ENCODE results near the gene CDC16. TPM values are rescaled to one million over a fixed set of nuclear protein-coding genes. Genes with fewer than 3 reads are reported as not detected.

Gene CDC16
- total and polyA plus RNA-seq, 2 of the 13 experiments (the other 11 are each of a cell fraction or from before 2014, with no cell fraction given), result 24.2 to 60.9 TPM

- TF ChIP-seq, protein P1, sequence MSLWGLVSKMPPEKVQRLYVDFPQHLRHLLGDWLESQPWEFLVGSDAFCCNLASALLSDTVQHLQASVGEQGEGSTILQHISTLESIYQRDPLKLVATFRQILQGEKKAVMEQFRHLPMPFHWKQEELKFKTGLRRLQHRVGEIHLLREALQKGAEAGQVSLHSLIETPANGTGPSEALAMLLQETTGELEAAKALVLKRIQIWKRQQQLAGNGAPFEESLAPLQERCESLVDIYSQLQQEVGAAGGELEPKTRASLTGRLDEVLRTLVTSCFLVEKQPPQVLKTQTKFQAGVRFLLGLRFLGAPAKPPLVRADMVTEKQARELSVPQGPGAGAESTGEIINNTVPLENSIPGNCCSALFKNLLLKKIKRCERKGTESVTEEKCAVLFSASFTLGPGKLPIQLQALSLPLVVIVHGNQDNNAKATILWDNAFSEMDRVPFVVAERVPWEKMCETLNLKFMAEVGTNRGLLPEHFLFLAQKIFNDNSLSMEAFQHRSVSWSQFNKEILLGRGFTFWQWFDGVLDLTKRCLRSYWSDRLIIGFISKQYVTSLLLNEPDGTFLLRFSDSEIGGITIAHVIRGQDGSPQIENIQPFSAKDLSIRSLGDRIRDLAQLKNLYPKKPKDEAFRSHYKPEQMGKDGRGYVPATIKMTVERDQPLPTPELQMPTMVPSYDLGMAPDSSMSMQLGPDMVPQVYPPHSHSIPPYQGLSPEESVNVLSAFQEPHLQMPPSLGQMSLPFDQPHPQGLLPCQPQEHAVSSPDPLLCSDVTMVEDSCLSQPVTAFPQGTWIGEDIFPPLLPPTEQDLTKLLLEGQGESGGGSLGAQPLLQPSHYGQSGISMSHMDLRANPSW (CRISPR knock-in tag; IDR thresholded peaks at IDR 0.05; ENCODE audit: borderline replicate concordance), result no peak
- TF ChIP-seq TARDBP (CRISPR knock-in tag; IDR thresholded peaks at IDR 0.05) (peak; percentile 93), SIX1 (CRISPR knock-in tag; IDR thresholded peaks at IDR 0.05; ENCODE audit: borderline replicate concordance) (no peak), ZFP36L1 (CRISPR knock-in tag; IDR thresholded peaks at IDR 0.05) (no peak), ZFP62 (CRISPR knock-in tag; IDR thresholded peaks at IDR 0.05) (no peak), ZNF446 (CRISPR knock-in tag; IDR thresholded peaks at IDR 0.05) (no peak; the same call in 1 of the 2 replicates), ZNF629 (CRISPR knock-in tag; conservative IDR thresholded peaks at IDR 0.05) (no peak), HOXA7 (CRISPR knock-in tag; IDR thresholded peaks at IDR 0.05) (no peak), FOXP1 (IDR thresholded peaks at IDR 0.05) (no peak), FOXP1 (CRISPR knock-in tag; IDR thresholded peaks at IDR 0.05) (no peak), FOXP4 (CRISPR knock-in tag; IDR thresholded peaks at IDR 0.05) (no peak), GRHL1 (CRISPR knock-in tag; conservative IDR thresholded peaks at IDR 0.05) (no peak), FOXA1 (IDR thresholded peaks at IDR 0.05) (no peak), FOXA1 (CRISPR knock-in tag; IDR thresholded peaks at IDR 0.05) (no peak), ATF1 (CRISPR knock-in tag; IDR thresholded peaks at IDR 0.05) (no peak), SNAPC2 (CRISPR knock-in tag; IDR thresholded peaks at IDR 0.05) (peak; percentile 73; the same call in 1 of the 2 replicates), YEATS2 (CRISPR knock-in tag; IDR thresholded peaks at IDR 0.05; ENCODE audit: borderline replicate concordance) (peak; percentile 68; the same call in 1 of the 2 replicates), TBX2 (CRISPR knock-in tag; IDR thresholded peaks at IDR 0.05; ENCODE audit: borderline replicate concordance) (peak; percentile 62; the same call in 1 of the 2 replicates), JDP2 (CRISPR knock-in tag; IDR thresholded peaks at IDR 0.05; ENCODE audit: borderline replicate concordance) (no peak; the same call in 1 of the 2 replicates), ZKSCAN8 (CRISPR knock-in tag; IDR thresholded peaks at IDR 0.05; ENCODE audit: borderline replicate concordance) (no peak), MAF1 (CRISPR knock-in tag; IDR thresholded peaks at IDR 0.05; ENCODE audit: borderline replicate concordance) (peak; percentile 10; the same call in 1 of the 2 replicates), BRCA1 (CRISPR knock-in tag; IDR thresholded peaks at IDR 0.05) (no peak), ATRX (CRISPR knock-in tag; IDR thresholded peaks at IDR 0.05; ENCODE audit: borderline replicate concordance) (no peak), SKI (IDR thresholded peaks at IDR 0.05; ENCODE audit: partially characterized antibody) (peak; percentile 73)
- TF ChIP-seq, protein P2, sequence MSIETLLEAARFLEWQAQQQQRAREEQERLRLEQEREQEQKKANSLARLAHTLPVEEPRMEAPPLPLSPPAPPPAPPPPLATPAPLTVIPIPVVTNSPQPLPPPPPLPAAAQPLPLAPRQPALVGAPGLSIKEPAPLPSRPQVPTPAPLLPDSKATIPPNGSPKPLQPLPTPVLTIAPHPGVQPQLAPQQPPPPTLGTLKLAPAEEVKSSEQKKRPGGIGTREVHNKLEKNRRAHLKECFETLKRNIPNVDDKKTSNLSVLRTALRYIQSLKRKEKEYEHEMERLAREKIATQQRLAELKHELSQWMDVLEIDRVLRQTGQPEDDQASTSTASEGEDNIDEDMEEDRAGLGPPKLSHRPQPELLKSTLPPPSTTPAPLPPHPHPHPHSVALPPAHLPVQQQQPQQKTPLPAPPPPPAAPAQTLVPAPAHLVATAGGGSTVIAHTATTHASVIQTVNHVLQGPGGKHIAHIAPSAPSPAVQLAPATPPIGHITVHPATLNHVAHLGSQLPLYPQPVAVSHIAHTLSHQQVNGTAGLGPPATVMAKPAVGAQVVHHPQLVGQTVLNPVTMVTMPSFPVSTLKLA (IDR thresholded peaks at IDR 0.05), result no peak
Observed at GRCh38 chr13:114281351-114282040, 46.8 kb downstream of the CDC16 start, which contains the start of gene UPF3A (continued).
